K562 (cell line): ENCODE results near the gene KCTD16. TPM values are rescaled to one million over a fixed set of nuclear protein-coding genes. Genes with fewer than 3 reads are reported as not detected.

Experiments used
- ATAC-seq: fragments of 200-7000 bp; cut with Tn5 transposase; 3 replicates; pipeline ENCODE4 v1.9.1; 2020; ENCODE audit warnings: moderate library complexity
- BruUV-seq: library from RNA; stranded (reverse); fragments of 400-500 nt; replicated peaks from 2 replicates; lab custom pipeline; 2021; lab: Mats Ljungman, UMichigan
- CTCF ChIA-PET: fragments of 300-600 bp; formaldehyde crosslinking; extraction: SDS; loops from one replicate; lab custom pipeline; 2021; ENCODE audit warnings: low intra/inter-chr PET ratio; lab: Yijun Ruan, JAX
- POLR2A ChIA-PET: fragments of 300-600, 350-650 bp; sonication (Branson Sonifier 250); formaldehyde crosslinking; extraction: SDS; loops from one replicate; lab custom pipeline; 2021; ENCODE audit warnings: antibody characterized with exemption, inconsistent platforms; lab: Yijun Ruan, JAX
- DNase-seq, 4 experiments: peaks; one replicate each; pipeline versions ENCODE4 v3.0.0 to v3.0.0-alpha.2; 2011 to 2018; ENCODE audit warnings: low spot score in 3 of 4, mixed read lengths in 3 of 4; ENCODE audit errors: extremely low read depth in 1 of 4
- FAIRE-seq: peaks from 2 replicates; lab custom pipeline; 2011; peaks lifted over from hg19 to GRCh38; lab: Jason Lieb, UNC
- H2AFZ ChIP-seq: 2 replicates; pipeline ENCODE4 v1.6.0; 2011; ENCODE audit warnings: low read depth, low read length, control low read depth, inconsistent platforms
- H3K27ac ChIP-seq: fragments of 200-600 bp; 3 replicates; pipeline ENCODE4 v1.8.0; 2011; ENCODE audit warnings: low read depth, mild to moderate bottlenecking, control low read depth, inconsistent platforms, low read length, moderate library complexity, mixed read lengths; ENCODE audit errors: extremely low read depth
- H3K27me3 ChIP-seq, 2 experiments: fragments of 300-600 bp in 1 of 2; 2 replicates in 1 of 2; 3 replicates in 1 of 2; pipeline versions ENCODE4 v1.6.0 to v1.8.0; 2011; ENCODE audit warnings: inconsistent platforms in 2 of 2, low read length in 2 of 2, mild to moderate bottlenecking in 1 of 2, mixed read lengths in 1 of 2, moderate library complexity in 1 of 2; ENCODE audit not compliant: control insufficient read depth in 2 of 2, insufficient read depth in 2 of 2
- H3K36me3 ChIP-seq: fragments of 300-600 bp; 3 replicates; pipeline ENCODE4 v1.8.0; 2011; ENCODE audit warnings: mild to moderate bottlenecking, low read length, inconsistent platforms; ENCODE audit not compliant: control insufficient read depth, insufficient read depth
- H3K4me1 ChIP-seq, 2 experiments: fragments of 200-600 bp in 1 of 2; replicated peaks in 1 of 2; 2 replicates in 1 of 2; 3 replicates in 1 of 2; pipeline versions ENCODE4 v1.5.1 to v1.8.0; 2011; ENCODE audit warnings: inconsistent platforms in 2 of 2, low read length in 2 of 2, mild to moderate bottlenecking in 1 of 2, mixed read lengths in 1 of 2, moderate library complexity in 1 of 2; ENCODE audit not compliant: control insufficient read depth in 2 of 2, insufficient read depth in 2 of 2
- H3K4me2 ChIP-seq: 2 replicates; pipeline ENCODE4 v1.6.1; 2011; ENCODE audit warnings: low read length, control low read depth, inconsistent platforms, mixed read lengths; ENCODE audit not compliant: insufficient read depth
- H3K4me3 ChIP-seq: fragments of 200-600 bp; sonication (generic), shearing (Covaris generic); 2 replicates; pipeline ENCODE4 v1.5.1; 2016; ENCODE audit warnings: control low read depth, inconsistent platforms
- H3K79me2 ChIP-seq: fragments of 200-600 bp; 3 replicates; pipeline ENCODE4 v1.8.0; 2011; ENCODE audit warnings: low read length, inconsistent platforms; ENCODE audit not compliant: control insufficient read depth, insufficient read depth
- H3K9ac ChIP-seq, 2 experiments: 2 replicates each; pipeline versions ENCODE4 v1.6.0 to v1.6.1; 2011; ENCODE audit warnings: low read depth in 2 of 2, low read length in 2 of 2, control low read depth in 1 of 2, inconsistent platforms in 1 of 2, mild to moderate bottlenecking in 1 of 2, mixed read lengths in 1 of 2; ENCODE audit not compliant: insufficient read depth in 1 of 2
- H3K9me1 ChIP-seq: one replicate; pipeline ENCODE4 v1.6.0; 2011; ENCODE audit warnings: inconsistent platforms, mild to moderate bottlenecking, low read length, moderate library complexity; ENCODE audit not compliant: control insufficient read depth, insufficient read depth
- H3K9me3 ChIP-seq: replicated peaks from 2 replicates; pipeline ENCODE4 v1.5.1; 2011; ENCODE audit warnings: low read depth, low read length, inconsistent platforms; ENCODE audit not compliant: control insufficient read depth, insufficient read depth
- H4K20me1 ChIP-seq: replicated peaks from 2 replicates; pipeline ENCODE4 v1.6.1; 2011; ENCODE audit warnings: low read length, inconsistent platforms, mixed read lengths; ENCODE audit not compliant: control insufficient read depth, insufficient read depth
- ARID3B ChIP-seq: fragments of 250-450 bp; sonication (Bioruptor Pico); IDR thresholded peaks from 2 replicates; pipeline ENCODE4 v1.4.0; 2020; ENCODE audit warnings: borderline replicate concordance
- CCAR2 ChIP-seq: fragments of 200-400 bp; formaldehyde crosslinking; IDR thresholded peaks from 2 replicates; pipeline ENCODE4 v1.6.1; 2017; ENCODE audit warnings: mild to moderate bottlenecking, low read depth, low read length
- ELF2 ChIP-seq: fragments of 250-450 bp; sonication (Bioruptor Pico); IDR thresholded peaks from 2 replicates; pipeline ENCODE4 v1.5.0; 2021; ENCODE audit warnings: mild to moderate bottlenecking
- HMG20B ChIP-seq: fragments of 250-450 bp; sonication (Bioruptor Pico); IDR thresholded peaks from 2 replicates; pipeline ENCODE4 v1.5.0; 2021; ENCODE audit warnings: mild to moderate bottlenecking
- PHF8 ChIP-seq: fragments of 200-600 bp; sonication (generic); IDR thresholded peaks from 2 replicates; pipeline ENCODE4 v1.6.1; 2012; ENCODE audit warnings: mixed run types, mild to moderate bottlenecking, inconsistent platforms, low read length, moderate library complexity, borderline replicate concordance
- PRMT5 ChIP-seq: sonication (generic); formaldehyde crosslinking; IDR thresholded peaks from 2 replicates; pipeline ENCODE4 v1.5.0; 2020; ENCODE audit warnings: missing genetic modification reagents
- RFX5 ChIP-seq: IDR thresholded peaks from 2 replicates; pipeline ENCODE4 v1.6.1; 2011; ENCODE audit warnings: low read depth, mild to moderate bottlenecking, improper control_type of control experiment, low read length
- TCF7L2 ChIP-seq: fragments of 150-350 bp; IDR thresholded peaks from 2 replicates; pipeline ENCODE4 v1.6.1; 2016; ENCODE audit warnings: low read depth, mild to moderate bottlenecking, low read length, moderate library complexity
- YBX1 ChIP-seq: fragments of 450-650 bp; IDR thresholded peaks from 2 replicates; pipeline ENCODE4 v1.7.1; 2016; ENCODE audit warnings: mild to moderate bottlenecking
- ZC3H11A ChIP-seq: IDR thresholded peaks from 2 replicates; pipeline ENCODE4 v1.6.1; 2012; ENCODE audit warnings: low read depth, low read length, improper control_type of control experiment
- ZNF232 ChIP-seq: sonication (generic); formaldehyde crosslinking; IDR thresholded peaks from 2 replicates; pipeline ENCODE4 v1.8.0; 2022; ENCODE audit warnings: mild to moderate bottlenecking, missing genetic modification reagents
- WGBS: fragments of 100-300 bp; shearing (Covaris generic); methylation state at CpG from one replicate; pipeline ENCODE4 v1.1.6; 2016; ENCODE audit warnings: low coverage, mixed read lengths; ENCODE audit not compliant: insufficient coverage; ENCODE audit errors: missing lambda C conversion rate; 5-methylcytosine and 5-hydroxymethylcytosine counted together
- in situ Hi-C: fragments of 300-500 bp; cut with MboI; formaldehyde crosslinking; loops from 4 replicates; pipeline ENCODE4 v1.15.0; 2018; ENCODE audit warnings: inconsistent platforms, mixed read lengths
- intact Hi-C: fragments of 100-400 bp; cut with micrococcal nuclease; formaldehyde crosslinking; loops from 2 replicates; pipeline ENCODE4 v1.14.2; 2022
- polyA plus RNA-seq, 8 experiments: library from polyadenylated mRNA; depleted of rRNA in 4 of 8; stranded (reverse) in 5 of 8; unstranded in 3 of 8; fragments of >200 nt; fragmentation: Nextera tagmentation in 2 of 8; fragmentation: Illumina TruSeq in 1 of 8; extraction: Ambion mirVana in 2 of 8; extraction: Trizol in 1 of 8; gene quantifications; 2 replicates each; pipeline versions ENCODE4 v1.2.1 to v1.2.3, GENCODE V29; 2011 to 2014; ENCODE audit warnings: inconsistent platforms in 1 of 8, missing spikeins in 1 of 8
- total RNA-seq, 7 experiments: library from RNA; depleted of rRNA in 6 of 7; stranded (reverse); fragments of >200 nt in 6 of 7; fragmentation: Illumina TruSeq in 2 of 7; extraction: Trizol in 2 of 7; gene quantifications; 2 replicates each; pipeline versions ENCODE4 v1.2.1 to v1.2.3, GENCODE V29; 2011 to 2021; ENCODE audit warnings: low replicate concordance in 1 of 7
- TF ChIP-seq, protein P1 (sequence below), 2 experiments: fragments of 200-800 bp in 1 of 2; sonication (Bioruptor generic) in 1 of 2; sonication (generic) in 1 of 2; formaldehyde crosslinking in 1 of 2; IDR thresholded peaks in 1 of 2; conservative IDR thresholded peaks in 1 of 2; 2 replicates each; pipeline versions ENCODE4 v1.5.0 to v1.6.1; 2016 to 2020; ENCODE audit warnings: missing compliant biosample characterization in 1 of 2, missing genetic modification characterization in 1 of 2, missing genetic modification reagents in 1 of 2

Gene KCTD16
- total and polyA plus RNA-seq, 9 of the 15 experiments (the other 6 are each of a cell fraction or from before 2014, with no cell fraction given) = 0.04 TPM; not detected in 8

GRCh38 chr5:144374637-144375036, 204.0 kb downstream of the KCTD16 start:
- ChIA-PET POLR2A (no interaction called here), CTCF (no interaction called here)
- no peak for DNase-seq
- no peak for ATAC-seq
- Histone ChIP-seq H3K79me2 (no peaks in the 10 kb centered on the region), H3K9me1 (no peaks in the 10 kb centered on the region), H3K27me3 (no peaks in the 10 kb centered on the region), H3K27ac (no peak overlapping the region), H4K20me1 (no peaks in the 10 kb centered on the region), H3K36me3 (no peaks in the 10 kb centered on the region), H3K4me3 (no peak overlapping the region)
- no TSS peak for BruUV-seq
- 0% methylated on average over 1 of the region's 1 CpG for WGBS
- intact Hi-C loops (no loop called here), in situ Hi-C loops (no loop called here)
- no peak for TF ChIP-seq PHF8
- no peak for TF ChIP-seq ZC3H11A
- TF ChIP-seq ELF2 = no peak
- TF ChIP-seq PRMT5 (CRISPR knock-in tag) = no peak
- no peak for TF ChIP-seq TCF7L2
- TF ChIP-seq HMG20B (CRISPR knock-in tag) = no peak
- TF ChIP-seq, all 486 proteins: peak for 0
- Histone ChIP-seq H3K9me3 (0 out of 2 replicates have a peak, but pooled peaks cover 1% of the 10 kb centered on the region), H2AFZ (no peak overlapping the region), H3K9ac (no peak overlapping the region), H3K4me1 (no peaks in the 10 kb centered on the region), H3K4me2 (no peak overlapping the region)
- no peak for FAIRE-seq

- BruUV-seq = no TSS peak
- Histone ChIP-seq H3K79me2 (no peaks in the 10 kb centered on the region), H3K36me3 (no peaks in the 10 kb centered on the region), H3K4me3 (no peak overlapping the region), H3K4me1 (no peaks in the 10 kb centered on the region), H3K9me3 (0 out of 2 replicates have a peak, but pooled peaks cover 1% of the 10 kb centered on the region)
- in situ Hi-C loops = no loop called here
- no peak for FAIRE-seq
- POLR2A ChIA-PET = no interaction called here
- DNase-seq = no peak
- TF ChIP-seq YBX1 = no peak
- no peak for TF ChIP-seq ZNF232 (CRISPR knock-in tag)
- TF ChIP-seq CCAR2 = no peak
- TF ChIP-seq, protein P1, sequence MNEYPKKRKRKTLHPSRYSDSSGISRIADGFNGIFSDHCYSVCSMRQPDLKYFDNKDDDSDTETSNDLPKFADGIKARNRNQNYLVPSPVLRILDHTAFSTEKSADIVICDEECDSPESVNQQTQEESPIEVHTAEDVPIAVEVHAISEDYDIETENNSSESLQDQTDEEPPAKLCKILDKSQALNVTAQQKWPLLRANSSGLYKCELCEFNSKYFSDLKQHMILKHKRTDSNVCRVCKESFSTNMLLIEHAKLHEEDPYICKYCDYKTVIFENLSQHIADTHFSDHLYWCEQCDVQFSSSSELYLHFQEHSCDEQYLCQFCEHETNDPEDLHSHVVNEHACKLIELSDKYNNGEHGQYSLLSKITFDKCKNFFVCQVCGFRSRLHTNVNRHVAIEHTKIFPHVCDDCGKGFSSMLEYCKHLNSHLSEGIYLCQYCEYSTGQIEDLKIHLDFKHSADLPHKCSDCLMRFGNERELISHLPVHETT (CRISPR knock-in tag; conservative IDR thresholded peaks at IDR 0.05 in 1 of 2, IDR thresholded peaks at IDR 0.05 in 1 of 2) = no peak
- TF ChIP-seq RFX5 = no peak
- no peak for TF ChIP-seq ARID3B (CRISPR knock-in tag)
- TF ChIP-seq, all 486 proteins: peak for 0
- Histone ChIP-seq H3K27me3 (no peaks in the 10 kb centered on the region), H3K27ac (no peak overlapping the region), H3K9ac (no peak overlapping the region), H2AFZ (no peak overlapping the region), H4K20me1 (no peaks in the 10 kb centered on the region), H3K9me1 (no peaks in the 10 kb centered on the region), H3K4me2 (no peak overlapping the region)
- intact Hi-C loops = no loop called here
- CTCF ChIA-PET = no interaction called here
- ATAC-seq = no peak
These were observed 206.5 kb downstream of the KCTD16 start for GRCh38 chr5:144377207-144377606.
